Retinal pigment epithelial cell (primary cell): ENCODE results near the gene RIN3.

Source experiments
- DNase-seq: peaks from one replicate; pipeline ENCODE4 v3.0.0-alpha.2; 2010; ENCODE audit warnings: low read depth
- H3K4me3 ChIP-seq: 2 replicates; pipeline ENCODE4 v1.5.1; 2011; ENCODE audit warnings: mild to moderate bottlenecking, low read length, control low read depth, moderate library complexity
- CTCF ChIP-seq: conservative IDR thresholded peaks from 2 replicates; pipeline ENCODE4 v1.5.1; 2011; ENCODE audit warnings: low read depth, low read length, control low read depth, inconsistent platforms

The RIN3 gene

GRCh38 chr14:92516344-92516965 is 2.9 kb downstream of the RIN3 start:
- DNase-seq, result no peak
- no peak overlapping the region for H3K4me3 ChIP-seq
- no peak for TF ChIP-seq CTCF

GRCh38 chr14:92516966-92517506 is 3.5 kb downstream of the RIN3 start:
- no peak for TF ChIP-seq CTCF
- no peak overlapping the region for H3K4me3 ChIP-seq
- DNase-seq, result no peak

GRCh38 chr14:92517761-92518160 is 4.2 kb downstream of the RIN3 start:
- no peak overlapping the region for H3K4me3 ChIP-seq

GRCh38 chr14:92519246-92520101 is 5.9 kb downstream of the RIN3 start:
- no peak for TF ChIP-seq CTCF
- no peak for DNase-seq
- H3K4me3 ChIP-seq, result no peak overlapping the region

More at GRCh38 chr14:92517761-92518160, 4.2 kb downstream of the RIN3 start:
- no peak for TF ChIP-seq CTCF
- no peak for DNase-seq

GRCh38 chr14:92520102-92521057 is 6.8 kb downstream of the RIN3 start:
- TF ChIP-seq CTCF, result no peak
- H3K4me3 ChIP-seq, result no peak overlapping the region
- no peak for DNase-seq

- no peak for DNase-seq
- H3K4me3 ChIP-seq, result no peak overlapping the region
- no peak for TF ChIP-seq CTCF
Observed at GRCh38 chr14:92521058-92521415, 7.5 kb downstream of the RIN3 start.
